Neural cell (in vitro differentiated cells): ENCODE data around the gene CA12. TPM values are rescaled to one million over a fixed set of nuclear protein-coding genes. Genes with fewer than 3 reads are reported as not detected.

ENCODE experiments used
- H2AFZ ChIP-seq: fragments of 200-600, 300-800 bp; sonication (generic), shearing (Covaris generic); 2 replicates; pipeline ENCODE4 v1.6.0; 2014; ENCODE audit warnings: low read depth, mild to moderate bottlenecking, antibody characterized with exemption, low read length, moderate library complexity
- H3F3A ChIP-seq: fragments of 200-600 bp; shearing (Covaris generic); 2 replicates; pipeline ENCODE4 v1.6.1; 2016; ENCODE audit warnings: mild to moderate bottlenecking, moderate library complexity, mixed read lengths, antibody characterized with exemption, low read length; ENCODE audit not compliant: insufficient read depth, poor library complexity, severe bottlenecking
- H3K27ac ChIP-seq: fragments of 200-600, 300-800 bp; sonication (generic), shearing (Covaris generic); 2 replicates; pipeline ENCODE4 v1.5.1; 2014; ENCODE audit warnings: mild to moderate bottlenecking, low read length, moderate library complexity
- H3K27me3 ChIP-seq: fragments of 300-800, 200-600 bp; sonication (generic), shearing (Covaris generic); 2 replicates; pipeline ENCODE4 v1.6.0; 2014; ENCODE audit warnings: mild to moderate bottlenecking, low read depth, low read length, moderate library complexity; ENCODE audit not compliant: insufficient read depth
- H3K36me3 ChIP-seq: fragments of 300-800, 200-600 bp; sonication (generic), shearing (Covaris generic); 2 replicates; pipeline ENCODE4 v1.5.1; 2014; ENCODE audit warnings: mild to moderate bottlenecking, antibody characterized with exemption, low read length, moderate library complexity; ENCODE audit not compliant: insufficient read depth
- H3K4me2 ChIP-seq: fragments of 300-800, 200-600 bp; sonication (generic), shearing (Covaris generic); 2 replicates; pipeline ENCODE4 v1.6.0; 2014; ENCODE audit warnings: mild to moderate bottlenecking, low read length
- H3K4me3 ChIP-seq: fragments of 300-800, 200-600 bp; sonication (generic), shearing (Covaris generic); 2 replicates; pipeline ENCODE4 v1.5.1; 2014; ENCODE audit warnings: mild to moderate bottlenecking, low read length, moderate library complexity
- H3K79me2 ChIP-seq: fragments of 200-600 bp; shearing (Covaris generic); replicated peaks from 2 replicates; pipeline ENCODE4 v1.6.0; 2014; ENCODE audit warnings: mild to moderate bottlenecking, low read length, moderate library complexity; ENCODE audit not compliant: insufficient read depth
- H3K9ac ChIP-seq: fragments of 300-800, 200-600 bp; sonication (generic), shearing (Covaris generic); 2 replicates; pipeline ENCODE4 v1.6.1; 2016; ENCODE audit warnings: mild to moderate bottlenecking, low read length, mixed read lengths
- H3K9me2 ChIP-seq: fragments of 200-600 bp; shearing (Covaris generic); 2 replicates; pipeline ENCODE4 v1.6.1; 2016; ENCODE audit warnings: mild to moderate bottlenecking, low read length, mixed read lengths; ENCODE audit not compliant: insufficient read depth
- H3K9me3 ChIP-seq: fragments of 200-600, 300-800 bp; sonication (generic), shearing (Covaris generic); 2 replicates; pipeline ENCODE4 v1.6.1; 2016; ENCODE audit warnings: mild to moderate bottlenecking, mixed run types, low read length, moderate library complexity, mixed read lengths
- H4K20me1 ChIP-seq: fragments of 200-600 bp; shearing (Covaris generic); 2 replicates; pipeline ENCODE4 v1.6.1; 2016; ENCODE audit warnings: mild to moderate bottlenecking, mixed run types; ENCODE audit not compliant: insufficient read depth
- CTCF ChIP-seq: fragments of 450-650 bp; IDR thresholded peaks from 2 replicates; pipeline ENCODE4 v1.5.1; 2014; ENCODE audit warnings: antibody characterized with exemption, mild to moderate bottlenecking, moderate library complexity; ENCODE audit not compliant: poor library complexity, severe bottlenecking
- EP300 ChIP-seq: fragments of 450-650 bp; conservative IDR thresholded peaks from 2 replicates; pipeline ENCODE4 v1.6.1; 2014; ENCODE audit warnings: antibody characterized with exemption, mild to moderate bottlenecking, moderate library complexity; ENCODE audit not compliant: poor library complexity, severe bottlenecking
- EZH2 ChIP-seq: fragments of 200-600, 300-800 bp; shearing (Covaris generic), sonication (generic); IDR thresholded peaks from 2 replicates; pipeline ENCODE4 v1.6.1; 2014; ENCODE audit warnings: antibody characterized with exemption, low read length, borderline replicate concordance, mild to moderate bottlenecking; ENCODE audit not compliant: insufficient read depth, poor library complexity, severe bottlenecking
- MXI1 ChIP-seq: fragments of 450-650 bp; conservative IDR thresholded peaks from 2 replicates; pipeline ENCODE4 v1.6.1; 2014; ENCODE audit warnings: antibody characterized with exemption, mild to moderate bottlenecking; ENCODE audit not compliant: poor library complexity, severe bottlenecking
- POLR2AphosphoS5 ChIP-seq: IDR thresholded peaks from 2 replicates; pipeline ENCODE4 v1.6.1; 2012
- RAD21 ChIP-seq: fragments of 450-650 bp; conservative IDR thresholded peaks from 2 replicates; pipeline ENCODE4 v1.6.1; 2014; ENCODE audit warnings: antibody characterized with exemption, mild to moderate bottlenecking, moderate library complexity
- SMC3 ChIP-seq: fragments of 450-650 bp; conservative IDR thresholded peaks from 2 replicates; pipeline ENCODE4 v1.6.1; 2014; ENCODE audit warnings: antibody characterized with exemption, mild to moderate bottlenecking, moderate library complexity; ENCODE audit not compliant: poor library complexity
- TAF1 ChIP-seq: IDR thresholded peaks from 2 replicates; pipeline ENCODE4 v1.6.1; 2012; ENCODE audit warnings: low read depth
- polyA plus RNA-seq: library from polyadenylated mRNA; depleted of rRNA; stranded (reverse); fragments of >200 nt; gene quantifications from 2 replicates; pipeline ENCODE4 v1.2.3, GENCODE V29; 2014
- TF ChIP-seq, protein P1 (sequence below): IDR thresholded peaks from 2 replicates; pipeline ENCODE4 v1.6.1; 2012; ENCODE audit warnings: borderline replicate concordance

Gene CA12
- polyA plus RNA-seq, 1 donor from 2014 or later = 0.11 TPM

- Histone ChIP-seq H3F3A (no peaks in the 10 kb centered on the region), H3K4me2 (no peak overlapping the region), H3K36me3 (no peaks in the 10 kb centered on the region), H4K20me1 (no peaks in the 10 kb centered on the region), H3K4me3 (no peak overlapping the region), H3K79me2 (no peaks in the 10 kb centered on the region), H3K9me2 (no peaks in the 10 kb centered on the region), H3K9me3 (no peaks in the 10 kb centered on the region), H3K9ac (no peak overlapping the region), H2AFZ (no peak overlapping the region), H3K27ac (no peak overlapping the region), H3K27me3 (no peaks in the 10 kb centered on the region)
- TF ChIP-seq, protein P1, sequence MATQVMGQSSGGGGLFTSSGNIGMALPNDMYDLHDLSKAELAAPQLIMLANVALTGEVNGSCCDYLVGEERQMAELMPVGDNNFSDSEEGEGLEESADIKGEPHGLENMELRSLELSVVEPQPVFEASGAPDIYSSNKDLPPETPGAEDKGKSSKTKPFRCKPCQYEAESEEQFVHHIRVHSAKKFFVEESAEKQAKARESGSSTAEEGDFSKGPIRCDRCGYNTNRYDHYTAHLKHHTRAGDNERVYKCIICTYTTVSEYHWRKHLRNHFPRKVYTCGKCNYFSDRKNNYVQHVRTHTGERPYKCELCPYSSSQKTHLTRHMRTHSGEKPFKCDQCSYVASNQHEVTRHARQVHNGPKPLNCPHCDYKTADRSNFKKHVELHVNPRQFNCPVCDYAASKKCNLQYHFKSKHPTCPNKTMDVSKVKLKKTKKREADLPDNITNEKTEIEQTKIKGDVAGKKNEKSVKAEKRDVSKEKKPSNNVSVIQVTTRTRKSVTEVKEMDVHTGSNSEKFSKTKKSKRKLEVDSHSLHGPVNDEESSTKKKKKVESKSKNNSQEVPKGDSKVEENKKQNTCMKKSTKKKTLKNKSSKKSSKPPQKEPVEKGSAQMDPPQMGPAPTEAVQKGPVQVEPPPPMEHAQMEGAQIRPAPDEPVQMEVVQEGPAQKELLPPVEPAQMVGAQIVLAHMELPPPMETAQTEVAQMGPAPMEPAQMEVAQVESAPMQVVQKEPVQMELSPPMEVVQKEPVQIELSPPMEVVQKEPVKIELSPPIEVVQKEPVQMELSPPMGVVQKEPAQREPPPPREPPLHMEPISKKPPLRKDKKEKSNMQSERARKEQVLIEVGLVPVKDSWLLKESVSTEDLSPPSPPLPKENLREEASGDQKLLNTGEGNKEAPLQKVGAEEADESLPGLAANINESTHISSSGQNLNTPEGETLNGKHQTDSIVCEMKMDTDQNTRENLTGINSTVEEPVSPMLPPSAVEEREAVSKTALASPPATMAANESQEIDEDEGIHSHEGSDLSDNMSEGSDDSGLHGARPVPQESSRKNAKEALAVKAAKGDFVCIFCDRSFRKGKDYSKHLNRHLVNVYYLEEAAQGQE = no peak
- TF ChIP-seq TAF1 (no peak), MXI1 (no peak)
Measured at GRCh38 chr15:63323798-63324563, 57.7 kb downstream of the CA12 start.

DNA sequence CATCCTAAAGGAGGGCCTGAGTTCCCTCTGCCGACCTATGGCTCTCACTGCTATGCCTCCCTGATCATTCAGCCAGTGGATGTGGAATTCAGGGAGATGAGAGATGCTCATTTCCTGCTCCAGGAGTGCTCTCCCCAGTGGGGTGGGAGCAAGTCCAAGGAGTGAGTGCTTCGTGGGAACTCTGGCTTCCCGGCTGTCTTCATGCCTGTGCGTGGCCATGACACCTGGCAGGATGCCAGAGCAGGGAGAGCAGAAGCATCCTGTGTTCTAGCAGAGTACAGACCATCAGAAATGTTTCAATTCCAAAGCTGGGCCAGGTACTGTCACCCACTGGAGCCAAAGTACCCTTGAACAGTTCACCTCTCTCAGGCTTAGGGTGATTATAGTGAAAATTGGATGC is 59.1 kb downstream of the CA12 start:
- H3K27me3 ChIP-seq = no peaks in the 10 kb centered on the region
- H3K27ac ChIP-seq = no peak overlapping the region
- no peak overlapping the region for H3K9ac ChIP-seq
- H3K4me2 ChIP-seq = no peak overlapping the region
- H3K4me3 ChIP-seq = no peak overlapping the region
- H4K20me1 ChIP-seq = no peaks in the 10 kb centered on the region
- H3K9me2 ChIP-seq = no peaks in the 10 kb centered on the region
- H3K79me2 ChIP-seq = no peaks in the 10 kb centered on the region
- H3F3A ChIP-seq = no peaks in the 10 kb centered on the region
- no peak for TF ChIP-seq POLR2AphosphoS5
- TF ChIP-seq RAD21 = no peak
- no peak for TF ChIP-seq TAF1
- no peak for TF ChIP-seq EZH2
- TF ChIP-seq EP300 = no peak
- no peak for TF ChIP-seq CTCF
- TF ChIP-seq MXI1 = no peak
- TF ChIP-seq, protein P1 = no peak
- TF ChIP-seq SMC3 = no peak
- H3K9me3 ChIP-seq = no peaks in the 10 kb centered on the region
- H3K36me3 ChIP-seq = no peaks in the 10 kb centered on the region
- no peak overlapping the region for H2AFZ ChIP-seq
